Measurements from ENCODE around the gene SYT8.

DNA sequence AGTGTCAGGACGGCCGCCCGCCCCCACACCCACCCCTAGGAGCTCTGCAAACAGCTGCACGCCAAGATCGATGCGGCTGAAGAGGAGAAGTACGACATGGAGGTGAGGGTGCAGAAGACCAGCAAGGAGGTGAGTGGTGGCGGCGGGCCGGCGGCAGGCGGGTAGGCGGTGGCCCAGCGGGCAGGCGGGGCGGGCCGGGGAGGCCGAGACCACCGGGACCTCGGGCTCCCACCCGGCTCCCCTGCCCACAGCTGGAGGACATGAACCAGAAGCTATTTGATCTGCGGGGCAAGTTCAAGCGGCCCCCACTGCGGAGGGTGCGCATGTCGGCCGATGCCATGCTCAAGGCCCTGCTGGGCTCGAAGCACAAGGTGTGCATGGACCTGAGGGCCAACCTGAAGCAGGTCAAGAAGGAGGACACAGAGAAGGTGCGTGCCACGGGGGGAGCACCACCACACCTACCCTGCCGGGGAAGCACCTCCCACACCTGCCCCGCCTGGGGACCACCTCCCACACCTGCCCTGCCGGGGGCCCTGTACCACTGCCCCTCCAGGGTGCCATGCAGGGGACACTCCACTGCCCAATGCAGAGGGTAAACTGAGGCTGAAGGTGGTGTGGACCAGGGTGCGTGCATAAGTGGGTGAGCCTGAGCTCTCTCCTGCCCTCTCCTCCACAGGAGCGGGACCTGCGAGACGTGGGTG lies 6.1 kb downstream of the SYT8 start:
- TF ChIP-seq CTCF (IDR thresholded peaks at IDR 0.05) (no peak), POLR2A (IDR thresholded peaks at IDR 0.05) (no peak)
